Sigmoid colon (tissue), 4 donors: ENCODE results near the gene CDK11B.

ENCODE experiments used
- CTCF ChIP-seq, 4 experiments: fragments of 450-650 bp in 3 of 4; fragments of 200-600 bp in 1 of 4; IDR thresholded peaks; one replicate each; pipeline ENCODE4 v1.5.1; 2016 to 2019; ENCODE audit warnings: antibody characterized with exemption in 4 of 4, mild to moderate bottlenecking in 3 of 4, moderate library complexity in 2 of 4
- EP300 ChIP-seq, 4 donors: sonication (generic); formaldehyde crosslinking; IDR thresholded peaks; one replicate each; pipeline ENCODE4 v1.6.1; 2017; ENCODE audit warnings: antibody characterized with exemption in 4 of 4
- POLR2A ChIP-seq, 2 donors: fragments of 450-650 bp; IDR thresholded peaks; one replicate each; pipeline ENCODE4 v1.6.1; 2016; ENCODE audit warnings: antibody characterized with exemption in 2 of 2, mild to moderate bottlenecking in 2 of 2, moderate library complexity in 2 of 2
- POLR2AphosphoS5 ChIP-seq, 4 donors: sonication (generic); formaldehyde crosslinking; IDR thresholded peaks; one replicate each; pipeline ENCODE4 v1.6.1; 2017; ENCODE audit warnings: antibody characterized with exemption in 4 of 4

GRCh38 chr1:1677718-1678580, 19.1 kb upstream of the CDK11B start:
- no peak for TF ChIP-seq CTCF (IDR thresholded peaks at IDR 0.05)
- TF ChIP-seq POLR2AphosphoS5 (IDR thresholded peaks at IDR 0.05), result no peak
- TF ChIP-seq EP300 (IDR thresholded peaks at IDR 0.05), result no peak
- no peak for TF ChIP-seq POLR2A (IDR thresholded peaks at IDR 0.05)
